MCF 10A (cell line): ENCODE data around the gene CRYBG1. TPM values are rescaled to one million over a fixed set of nuclear protein-coding genes. Genes with fewer than 3 reads are reported as not detected.

Source experiments
- BruUV-seq: library from RNA; stranded (reverse); fragments of 400-500 nt; replicated peaks from 2 replicates; lab custom pipeline; 2021; lab: Mats Ljungman, UMichigan
- CTCF ChIA-PET: fragments of 300-600 bp; sonication (Branson Sonifier 250); formaldehyde crosslinking; extraction: SDS; loops from one replicate; lab custom pipeline; 2021; ENCODE audit warnings: antibody characterized with exemption, inconsistent platforms; lab: Yijun Ruan, JAX
- POLR2A ChIA-PET: fragments of 300-600, 350-650 bp; sonication (Branson Sonifier 250); formaldehyde crosslinking; extraction: SDS; loops from one replicate; lab custom pipeline; 2020; ENCODE audit warnings: antibody characterized with exemption, inconsistent platforms; lab: Yijun Ruan, JAX
- DNase-seq: peaks from one replicate; pipeline ENCODE4 v3.0.0-alpha.2; 2018; ENCODE audit not compliant: unreplicated experiment
- H3K27ac Mint-ChIP-seq: one replicate; pipeline ENCODE4 v1.8.0; 2022; ENCODE audit warnings: mild to moderate bottlenecking, low read depth, mixed read lengths; ENCODE audit not compliant: unreplicated experiment
- H3K27me3 Mint-ChIP-seq: one replicate; pipeline ENCODE4 v1.8.0; 2022; ENCODE audit warnings: mixed read lengths; ENCODE audit not compliant: insufficient read depth, unreplicated experiment
- H3K36me3 Mint-ChIP-seq: one replicate; pipeline ENCODE4 v1.8.0; 2022; ENCODE audit warnings: mild to moderate bottlenecking, moderate library complexity, mixed read lengths; ENCODE audit not compliant: insufficient read depth, unreplicated experiment
- H3K4me1 Mint-ChIP-seq: one replicate; pipeline ENCODE4 v1.8.0; 2022; ENCODE audit warnings: mixed read lengths; ENCODE audit not compliant: insufficient read depth, unreplicated experiment
- H3K4me3 Mint-ChIP-seq: one replicate; pipeline ENCODE4 v1.8.0; 2022; ENCODE audit warnings: mild to moderate bottlenecking, moderate library complexity, mixed read lengths; ENCODE audit not compliant: unreplicated experiment
- H3K9me3 Mint-ChIP-seq: one replicate; pipeline ENCODE4 v1.8.0; 2022; ENCODE audit warnings: mixed read lengths; ENCODE audit not compliant: unreplicated experiment
- intact Hi-C: fragments of 100-400 bp; cut with micrococcal nuclease; formaldehyde crosslinking; loops from 2 replicates; pipeline ENCODE4 v1.14.1; 2022
- total RNA-seq: library from RNA; stranded (reverse); gene quantifications from 2 replicates; pipeline ENCODE4 v1.2.3, GENCODE V29; 2022
- TF ChIP-seq, protein P1 (sequence below): fragments of 200-600 bp; IDR thresholded peaks from one replicate; pipeline ENCODE4 v1.8.0; 2022; ENCODE audit warnings: antibody characterized with exemption, mild to moderate bottlenecking; ENCODE audit not compliant: unreplicated experiment

CRYBG1 gene
- total RNA-seq, 1 experiment from 2014 or later = 45.3 TPM

- Mint-ChIP-seq H3K4me3 (no peak overlapping the region), H3K9me3 (no peaks in the 10 kb centered on the region), H3K36me3 (peaks cover 7% of the 10 kb centered on the region), H3K27ac (no peak overlapping the region), H3K27me3 (no peaks in the 10 kb centered on the region), H3K4me1 (no peaks in the 10 kb centered on the region)
- intact Hi-C loops = no loop called here
- TF ChIP-seq, protein P1, sequence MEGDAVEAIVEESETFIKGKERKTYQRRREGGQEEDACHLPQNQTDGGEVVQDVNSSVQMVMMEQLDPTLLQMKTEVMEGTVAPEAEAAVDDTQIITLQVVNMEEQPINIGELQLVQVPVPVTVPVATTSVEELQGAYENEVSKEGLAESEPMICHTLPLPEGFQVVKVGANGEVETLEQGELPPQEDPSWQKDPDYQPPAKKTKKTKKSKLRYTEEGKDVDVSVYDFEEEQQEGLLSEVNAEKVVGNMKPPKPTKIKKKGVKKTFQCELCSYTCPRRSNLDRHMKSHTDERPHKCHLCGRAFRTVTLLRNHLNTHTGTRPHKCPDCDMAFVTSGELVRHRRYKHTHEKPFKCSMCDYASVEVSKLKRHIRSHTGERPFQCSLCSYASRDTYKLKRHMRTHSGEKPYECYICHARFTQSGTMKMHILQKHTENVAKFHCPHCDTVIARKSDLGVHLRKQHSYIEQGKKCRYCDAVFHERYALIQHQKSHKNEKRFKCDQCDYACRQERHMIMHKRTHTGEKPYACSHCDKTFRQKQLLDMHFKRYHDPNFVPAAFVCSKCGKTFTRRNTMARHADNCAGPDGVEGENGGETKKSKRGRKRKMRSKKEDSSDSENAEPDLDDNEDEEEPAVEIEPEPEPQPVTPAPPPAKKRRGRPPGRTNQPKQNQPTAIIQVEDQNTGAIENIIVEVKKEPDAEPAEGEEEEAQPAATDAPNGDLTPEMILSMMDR = no peak
- ChIA-PET POLR2A (interaction anchor here (0.9 kb wide), 1 partner anchor 77 kb away, joined by 4 read pairs; no protein-coding TSS in a partner anchor), CTCF (interaction anchor here (1.8 kb wide), 1 partner anchor 24 kb away, joined by 7 read pairs; no protein-coding TSS in a partner anchor)
- no TSS peak for BruUV-seq
- DNase-seq = no peak
These were observed 3.1 kb downstream of the CRYBG1 start for GRCh38 chr6:106363401-106364138.

DNA sequence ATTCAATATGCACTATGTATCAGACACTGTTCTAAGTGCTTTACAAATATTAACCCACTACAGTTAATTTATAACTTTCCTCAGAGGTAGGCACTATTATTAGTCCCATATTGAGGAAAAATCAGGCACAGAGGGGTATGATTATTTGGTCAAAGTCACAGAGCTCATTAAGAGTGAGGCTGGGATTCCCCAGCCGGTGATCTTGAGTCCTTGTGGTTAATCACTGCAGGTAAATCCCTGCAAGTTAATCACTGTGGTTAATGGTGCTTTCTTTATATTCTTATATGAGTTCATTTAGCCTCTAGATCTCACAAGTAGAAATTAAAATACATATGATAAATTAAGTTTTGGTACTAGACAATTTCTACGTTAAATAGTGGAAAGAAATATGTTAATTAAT is 9.2 kb downstream of the CRYBG1 start:
- Mint-ChIP-seq H3K27ac (no peak overlapping the region), H3K27me3 (no peaks in the 10 kb centered on the region), H3K4me1 (peaks cover 15% of the 10 kb centered on the region), H3K9me3 (no peaks in the 10 kb centered on the region), H3K36me3 (peaks cover 6% of the 10 kb centered on the region), H3K4me3 (no peak overlapping the region)
- BruUV-seq = no TSS peak
- TF ChIP-seq, protein P1 = no peak
- no peak for DNase-seq
- intact Hi-C loops = no loop called here
- POLR2A ChIA-PET = interaction anchor here (0.5 to 2.2 kb wide), 8 partner anchors 9 to 959 kb away, joined by 3 to 15 read pairs (median 4); partner anchors contain the start of gene CRYBG1
- CTCF ChIA-PET = interaction anchor here (1.1 to 4.5 kb wide), 3 partner anchors 10 to 197 kb away, joined by 3 to 31 read pairs (median 3); partner anchors contain the start of gene CRYBG1

DNA sequence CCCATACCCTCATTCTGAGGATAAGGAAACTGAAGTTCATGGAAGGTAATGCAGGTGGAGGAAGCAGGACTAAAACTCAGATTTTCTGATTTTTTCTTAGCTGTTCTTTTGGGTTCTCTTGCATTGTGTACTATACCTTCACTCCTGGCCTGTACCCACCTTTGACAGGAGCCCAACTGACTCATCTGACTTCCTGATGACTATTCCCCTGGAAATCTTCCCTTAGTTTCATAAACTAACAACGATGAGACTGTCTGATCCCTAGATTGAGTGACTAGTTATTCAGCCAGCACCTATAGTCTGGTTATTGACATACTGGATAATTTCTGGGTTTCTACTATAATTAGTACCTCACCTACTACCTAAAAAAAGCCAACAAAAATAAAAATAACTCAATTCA is 10.1 kb downstream of the CRYBG1 start:
- H3K36me3 Mint-ChIP-seq = peaks cover 6% of the 10 kb centered on the region
- H3K27ac Mint-ChIP-seq = peak overlapping the region; percentile 59
- BruUV-seq = no TSS peak
- CTCF ChIA-PET = interaction anchor here (1.0 to 4.5 kb wide), 6 partner anchors 10 to 75 kb away, joined by 3 to 31 read pairs (median 4); partner anchors contain the start of gene CRYBG1
- H3K9me3 Mint-ChIP-seq = no peaks in the 10 kb centered on the region
- H3K4me1 Mint-ChIP-seq = peaks cover 15% of the 10 kb centered on the region
- H3K27me3 Mint-ChIP-seq = no peaks in the 10 kb centered on the region
- POLR2A ChIA-PET = interaction anchor here (0.6 to 2.2 kb wide), 4 partner anchors 10 to 271 kb away, joined by 3 to 15 read pairs (median 5); partner anchors contain the start of genes ATG5 and CRYBG1
- intact Hi-C loops = no loop called here
- peak; percentile 78 for DNase-seq
- no peak overlapping the region for H3K4me3 Mint-ChIP-seq
- TF ChIP-seq, protein P1 = no peak

GRCh38 chr6:106372838-106373501 is 12.5 kb downstream of the CRYBG1 start:
- Mint-ChIP-seq H3K9me3 (no peaks in the 10 kb centered on the region), H3K4me3 (no peak overlapping the region), H3K4me1 (peaks cover 28% of the 10 kb centered on the region), H3K27me3 (no peaks in the 10 kb centered on the region), H3K27ac (no peak overlapping the region), H3K36me3 (peaks cover 6% of the 10 kb centered on the region)
- DNase-seq = peak; percentile 23
- CTCF ChIA-PET = interaction anchor here (0.6 to 2.0 kb wide), 4 partner anchors 12 to 867 kb away, joined by 3 to 7 read pairs (median 4); partner anchors contain the start of gene CRYBG1
- TF ChIP-seq, protein P1 = no peak
- BruUV-seq = no TSS peak
- POLR2A ChIA-PET = no interaction called here
- intact Hi-C loops = no loop called here
